AG09309 (cell line): ENCODE data around the gene TAPBP.

Source experiments
- DNase-seq: peaks from one replicate; pipeline ENCODE4 v3.0.0-alpha.2; 2010; ENCODE audit warnings: low read depth
- H3K4me3 ChIP-seq: 2 replicates; pipeline ENCODE4 v1.5.1; 2011; ENCODE audit warnings: mild to moderate bottlenecking, low read depth, low read length, moderate library complexity; ENCODE audit not compliant: control insufficient read depth
- CTCF ChIP-seq: IDR thresholded peaks from 2 replicates; pipeline ENCODE4 v1.5.1; 2011; ENCODE audit warnings: mild to moderate bottlenecking, low read depth, low read length, inconsistent platforms; ENCODE audit not compliant: insufficient read depth, control insufficient read depth; ENCODE audit errors: missing control alignments

The TAPBP gene

GRCh38 chr6:33305052-33305451 is 8.8 kb downstream of the TAPBP start:
- H3K4me3 ChIP-seq = no peak overlapping the region
- no peak for DNase-seq
- no peak for TF ChIP-seq CTCF

- DNase-seq = no peak
Measured at GRCh38 chr6:33304216-33304615, 9.7 kb downstream of the TAPBP start.

DNA sequence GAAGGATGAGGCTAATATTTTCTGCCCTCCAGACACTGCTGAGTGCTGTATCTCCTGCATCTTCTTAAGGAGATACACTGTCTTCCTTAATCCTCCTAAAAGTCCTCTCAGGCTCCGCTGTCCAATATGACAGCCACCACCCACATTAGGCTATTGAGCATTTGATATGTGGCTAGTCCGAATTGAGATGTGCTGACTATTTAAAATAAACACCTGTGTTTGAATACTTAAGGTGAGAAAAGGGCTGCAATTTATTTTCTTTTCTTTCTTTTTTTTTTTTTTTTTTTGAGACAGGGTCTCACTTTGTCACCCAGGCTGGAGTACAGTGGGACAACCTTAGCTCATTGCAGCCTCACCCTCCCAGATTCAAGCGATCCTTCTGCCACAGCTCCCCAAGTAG is 12.0 kb downstream of the TAPBP start:
- H3K4me3 ChIP-seq = no peak overlapping the region
- DNase-seq = no peak
- no peak for TF ChIP-seq CTCF

More at GRCh38 chr6:33304216-33304615, 9.7 kb downstream of the TAPBP start:
- no peak for TF ChIP-seq CTCF
- no peak overlapping the region for H3K4me3 ChIP-seq

DNA sequence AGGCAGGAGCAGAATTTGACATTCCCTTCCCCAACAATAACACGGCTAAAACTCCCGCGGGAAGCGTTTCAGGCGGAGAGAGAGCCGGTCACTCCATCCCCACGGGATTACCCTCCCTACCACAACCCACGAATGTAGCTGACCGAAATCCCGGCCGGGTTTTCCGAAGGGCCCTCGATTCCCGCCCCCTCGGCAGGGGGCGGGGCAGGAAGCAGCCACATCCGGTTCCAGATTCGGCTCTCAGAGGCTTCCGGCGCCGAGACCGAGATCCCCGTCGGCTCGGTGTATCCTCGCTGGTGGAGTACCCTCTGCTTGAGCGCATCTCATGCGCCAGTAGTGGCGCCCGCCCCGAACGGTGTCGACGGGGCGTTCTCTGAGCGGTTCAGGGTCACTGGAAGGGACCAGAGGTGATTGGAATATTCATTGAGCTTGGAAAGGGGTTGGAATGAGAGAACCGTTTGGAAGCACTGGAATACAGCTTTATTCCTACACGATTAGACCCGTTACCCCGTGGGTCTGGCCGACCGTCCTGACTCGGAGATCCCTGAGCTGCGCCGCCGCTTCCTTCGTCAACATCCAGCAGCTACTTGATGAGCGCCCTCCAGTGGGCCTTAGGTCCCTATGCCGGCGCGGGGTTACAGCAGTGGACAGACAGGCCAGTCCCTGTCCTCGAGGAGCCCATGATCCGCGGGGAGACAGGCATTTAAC is 14.5 kb downstream of the TAPBP start:
- H3K4me3 ChIP-seq = peak overlapping the region; percentile 77
- peak; percentile 84 for TF ChIP-seq CTCF
- DNase-seq = peak; percentile 62

DNA sequence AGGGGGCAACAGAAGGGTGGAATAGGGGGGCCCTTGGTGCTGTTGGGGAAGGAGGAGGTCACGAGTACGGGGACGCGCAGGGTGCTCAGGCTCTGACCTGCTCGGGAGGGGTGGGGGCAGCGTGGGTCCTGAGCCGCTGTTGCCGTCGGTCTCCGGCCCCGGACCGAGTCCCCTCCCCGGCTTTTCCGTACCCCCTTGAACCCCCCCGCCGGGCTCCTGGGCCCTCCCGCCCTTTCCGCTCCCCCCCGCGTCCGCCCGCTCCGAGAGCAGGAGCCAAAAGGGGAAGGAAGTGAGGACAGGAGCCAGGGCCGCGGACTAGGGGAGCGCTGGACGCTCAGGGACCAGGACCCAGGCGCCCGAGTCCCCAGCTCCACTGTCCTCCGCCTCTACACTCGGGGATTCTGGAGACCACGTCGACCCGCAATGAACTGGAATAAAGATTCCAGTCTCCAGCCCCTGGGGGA is 15.1 kb downstream of the TAPBP start, which contains the start of gene RGL2:
Gene RGL2, minus strand, starts transcription at position 170 of the 464 bp plus-strand sequence. CDS start 332 bp downstream, outside the sequence.
- DNase-seq = no peak
- no peak for TF ChIP-seq CTCF
- H3K4me3 ChIP-seq = peak within 1 kb of the TSS; percentile 77

DNA sequence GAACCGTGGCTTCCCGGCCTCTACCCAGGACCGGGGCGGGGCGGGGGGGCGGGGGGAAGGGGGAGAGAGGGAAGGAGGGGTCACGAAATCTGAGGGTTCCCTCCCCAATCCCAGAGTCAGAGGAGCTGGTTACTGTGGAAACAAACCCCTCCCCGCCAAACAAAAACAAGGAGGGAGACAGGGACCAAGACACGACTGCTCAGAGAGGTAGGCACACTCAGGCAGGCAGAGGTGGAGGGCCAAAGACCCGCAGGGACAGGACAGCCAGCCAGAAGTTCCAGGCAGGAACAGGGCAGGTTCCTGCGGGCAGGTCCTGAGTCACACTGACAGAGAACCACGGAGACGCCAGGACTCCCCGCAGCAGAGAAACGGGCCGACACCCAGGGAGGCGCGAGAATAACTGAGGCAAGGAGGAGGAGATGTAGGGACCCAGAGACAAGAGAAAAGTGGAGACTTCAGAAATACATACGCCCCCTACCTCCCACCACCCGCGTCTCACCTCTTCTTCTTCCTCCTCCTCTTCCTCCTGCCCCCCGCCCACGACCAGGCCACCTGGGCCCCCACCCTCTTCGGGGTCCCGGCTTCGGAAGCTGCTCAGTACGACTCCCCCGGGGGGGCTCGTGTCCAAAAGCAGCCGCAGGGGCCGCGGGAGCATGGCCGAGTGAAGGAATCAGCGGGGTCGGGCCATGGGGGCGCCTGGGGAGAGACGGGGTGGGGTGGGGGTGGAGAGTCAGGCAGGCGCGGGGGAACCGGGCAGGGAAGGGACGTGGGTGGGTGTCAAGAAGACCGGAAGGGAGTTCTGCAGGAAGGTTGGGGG is 15.7 kb downstream of the TAPBP start:
- H3K4me3 ChIP-seq = peak overlapping the region; percentile 77
- no peak for TF ChIP-seq CTCF
- DNase-seq = no peak
